Colon (tissue), 2 donors: ENCODE measurements around the gene IZUMO2.

Experiments used
- FAIRE-seq: peaks from 2 replicates; lab custom pipeline; 2012; peaks lifted over from hg19 to GRCh38; lab: Jason Lieb, UNC
- donor health status: control.
- donor health status: control.

IZUMO2 gene

GRCh38 chr19:50162988-50163387, at the start of gene IZUMO2:
TSS of gene IZUMO2 (minus strand) at chr19:50163281. CDS start at chr19:50163194, 87 bp downstream.
- FAIRE-seq = no peak

- FAIRE-seq = no peak
Observed at GRCh38 chr19:50210425-50210824, 47.3 kb upstream of the IZUMO2 start.

GRCh38 chr19:50209131-50209530, 46.0 kb upstream of the IZUMO2 start:
- FAIRE-seq = no peak

GRCh38 chr19:50207730-50208129, 44.6 kb upstream of the IZUMO2 start:
- no peak for FAIRE-seq

GRCh38 chr19:50206191-50206590, 43.1 kb upstream of the IZUMO2 start:
- FAIRE-seq = no peak

GRCh38 chr19:50205681-50206138, 42.6 kb upstream of the IZUMO2 start:
- no peak for FAIRE-seq

- FAIRE-seq = no peak
Observed at GRCh38 chr19:50204811-50205675, 42.0 kb upstream of the IZUMO2 start.

GRCh38 chr19:50204081-50204428, 41.0 kb upstream of the IZUMO2 start:
- FAIRE-seq = no peak

- FAIRE-seq = no peak
Observed at GRCh38 chr19:50203281-50204080, 40.4 kb upstream of the IZUMO2 start, which contains the start of gene MYH14. TSS of gene MYH14 (plus strand) at chr19:50203622. CDS start at chr19:50210366, 6,744 bp downstream.

- no peak for FAIRE-seq
Observed at GRCh38 chr19:50202962-50203280, 39.8 kb upstream of the IZUMO2 start.

GRCh38 chr19:50202386-50202785, 39.3 kb upstream of the IZUMO2 start:
- no peak for FAIRE-seq

GRCh38 chr19:50199259-50199555, 36.1 kb upstream of the IZUMO2 start:
- no peak for FAIRE-seq

GRCh38 chr19:50198431-50199258, 35.6 kb upstream of the IZUMO2 start:
- no peak for FAIRE-seq

- FAIRE-seq = no peak
Observed at GRCh38 chr19:50197348-50197747, 34.3 kb upstream of the IZUMO2 start.

GRCh38 chr19:50196322-50196932, 33.3 kb upstream of the IZUMO2 start:
- no peak for FAIRE-seq

- no peak for FAIRE-seq
Observed at GRCh38 chr19:50195224-50195623, 32.1 kb upstream of the IZUMO2 start.

GRCh38 chr19:50192463-50193211, 29.6 kb upstream of the IZUMO2 start:
- FAIRE-seq = no peak

GRCh38 chr19:50191216-50191615, 28.1 kb upstream of the IZUMO2 start:
- no peak for FAIRE-seq

GRCh38 chr19:50190439-50190891, 27.4 kb upstream of the IZUMO2 start:
- FAIRE-seq = no peak

- no peak for FAIRE-seq
Observed at GRCh38 chr19:50189331-50189730, 26.2 kb upstream of the IZUMO2 start.

- no peak for FAIRE-seq
Observed at GRCh38 chr19:50187937-50188336, 24.9 kb upstream of the IZUMO2 start.
